Cardiac fibroblast (primary cell): Measurements from ENCODE around the gene AGPAT2.
A peak's percentile ranks its signal among the peaks of the same experiment; 100 is the strongest.
"Not testable (repeated sequence)": the region's sequence is repeated elsewhere in the genome, so short reads cannot be mapped to it uniquely, and the experiment has no call there.

Source experiments
- DNase-seq, 2 donors: peaks; one replicate each; pipeline versions ENCODE4 v3.0.0 to v3.0.0-alpha.2; 2010; ENCODE audit warnings: low read depth in 2 of 2
- H3K4me3 ChIP-seq, 2 donors: replicated peaks in 1 of 2; 1 replicate in 1 of 2; 2 replicates in 1 of 2; pipeline ENCODE4 v1.5.1; 2011; ENCODE audit warnings: low read depth in 2 of 2, low read length in 2 of 2, mild to moderate bottlenecking in 2 of 2, moderate library complexity in 1 of 2
- TF ChIP-seq, protein P1 (sequence below): IDR thresholded peaks from one replicate; pipeline ENCODE4 v1.5.1; 2011; ENCODE audit warnings: low read depth, mild to moderate bottlenecking, low read length, inconsistent platforms

The AGPAT2 gene

GRCh38 chr9:136644593-136645351 is 42.5 kb downstream of the AGPAT2 start:
- no peak overlapping the region for H3K4me3 ChIP-seq
- peak; percentile 44 to 59 for DNase-seq
- TF ChIP-seq, protein P1, sequence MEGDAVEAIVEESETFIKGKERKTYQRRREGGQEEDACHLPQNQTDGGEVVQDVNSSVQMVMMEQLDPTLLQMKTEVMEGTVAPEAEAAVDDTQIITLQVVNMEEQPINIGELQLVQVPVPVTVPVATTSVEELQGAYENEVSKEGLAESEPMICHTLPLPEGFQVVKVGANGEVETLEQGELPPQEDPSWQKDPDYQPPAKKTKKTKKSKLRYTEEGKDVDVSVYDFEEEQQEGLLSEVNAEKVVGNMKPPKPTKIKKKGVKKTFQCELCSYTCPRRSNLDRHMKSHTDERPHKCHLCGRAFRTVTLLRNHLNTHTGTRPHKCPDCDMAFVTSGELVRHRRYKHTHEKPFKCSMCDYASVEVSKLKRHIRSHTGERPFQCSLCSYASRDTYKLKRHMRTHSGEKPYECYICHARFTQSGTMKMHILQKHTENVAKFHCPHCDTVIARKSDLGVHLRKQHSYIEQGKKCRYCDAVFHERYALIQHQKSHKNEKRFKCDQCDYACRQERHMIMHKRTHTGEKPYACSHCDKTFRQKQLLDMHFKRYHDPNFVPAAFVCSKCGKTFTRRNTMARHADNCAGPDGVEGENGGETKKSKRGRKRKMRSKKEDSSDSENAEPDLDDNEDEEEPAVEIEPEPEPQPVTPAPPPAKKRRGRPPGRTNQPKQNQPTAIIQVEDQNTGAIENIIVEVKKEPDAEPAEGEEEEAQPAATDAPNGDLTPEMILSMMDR, result peak; percentile 68

GRCh38 chr9:136644343-136644592 is 43.0 kb downstream of the AGPAT2 start:
- TF ChIP-seq, protein P1, result no peak
- peak in 1 of 2 donors; percentile 85 for DNase-seq
- H3K4me3 ChIP-seq, result no peak overlapping the region

GRCh38 chr9:136643596-136644342 is 43.5 kb downstream of the AGPAT2 start:
- H3K4me3 ChIP-seq, result no peak overlapping the region
- TF ChIP-seq, protein P1, result no peak
- no peak for DNase-seq

GRCh38 chr9:136642439-136642921 is 44.8 kb downstream of the AGPAT2 start:
- TF ChIP-seq, protein P1, result no peak
- peak in 1 of 2 donors; percentile 42 for DNase-seq
- H3K4me3 ChIP-seq, result no peak overlapping the region

DNA sequence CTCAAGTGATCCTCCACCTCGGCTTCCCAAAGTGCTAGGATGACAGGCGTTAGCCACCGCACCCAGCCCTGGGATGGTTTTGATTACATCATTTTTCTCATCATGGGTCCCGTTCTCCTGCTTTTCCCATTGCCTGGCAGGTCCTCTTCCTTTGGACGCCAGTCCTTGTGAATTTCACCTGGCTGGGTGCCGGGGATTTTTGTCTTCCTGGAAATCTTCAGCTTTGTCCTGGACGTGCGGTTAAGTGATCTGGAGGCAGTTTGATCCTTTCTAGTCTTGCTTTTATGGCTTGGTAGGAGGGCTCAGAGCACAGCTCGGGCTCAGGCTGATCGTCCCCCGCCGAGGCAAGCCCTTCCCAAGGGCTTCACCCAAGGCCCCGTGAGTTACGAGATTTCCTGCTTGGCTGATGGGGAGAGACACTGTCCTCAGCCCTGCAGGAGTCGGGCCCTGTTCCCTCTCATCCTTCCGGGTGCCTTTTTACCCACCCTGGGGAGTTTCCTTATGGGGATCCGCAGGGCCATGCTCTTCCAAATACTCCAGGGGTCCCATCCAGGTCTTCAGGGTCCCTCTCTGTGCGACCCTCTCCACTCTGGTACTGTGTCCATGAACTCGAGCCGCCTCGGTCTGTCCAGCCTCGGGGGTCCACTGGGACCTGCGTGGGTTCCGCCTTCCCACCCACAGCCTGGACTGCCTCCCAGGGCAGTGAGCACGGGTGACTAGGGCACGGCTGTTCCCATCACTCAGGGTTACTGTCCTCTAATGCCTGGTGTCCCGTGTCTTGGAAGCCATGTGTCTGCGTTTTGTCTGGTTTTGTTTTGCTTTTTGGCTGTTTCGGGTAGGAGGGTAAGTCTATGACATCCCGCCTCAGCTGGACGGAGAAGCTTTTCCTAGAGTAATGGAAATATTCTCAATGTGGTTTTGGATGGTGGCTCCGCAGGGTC is 46.8 kb downstream of the AGPAT2 start:
- TF ChIP-seq, protein P1, result no peak
- DNase-seq, result no peak
- H3K4me3 ChIP-seq, result no peak overlapping the region

DNA sequence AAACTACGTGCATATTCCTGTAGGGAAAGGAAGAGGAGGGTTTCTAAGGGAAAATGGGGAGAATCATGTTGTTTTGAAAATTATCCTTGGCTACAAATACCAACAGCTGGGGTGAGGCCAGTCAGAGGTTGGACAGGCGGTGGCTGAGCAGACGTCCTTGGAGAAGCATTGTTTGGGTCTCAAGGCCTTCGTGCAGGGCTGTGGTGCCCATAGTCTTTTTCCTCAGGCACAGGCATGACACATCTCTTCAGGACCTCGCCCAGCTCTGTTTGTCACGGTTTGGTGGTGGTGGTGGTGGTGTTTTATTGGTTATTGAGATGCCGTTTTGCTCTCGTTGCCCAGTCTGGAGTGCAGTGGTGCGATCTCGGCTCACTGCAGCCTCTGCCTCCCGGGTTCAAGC is 52.4 kb downstream of the AGPAT2 start:
- TF ChIP-seq, protein P1, result no peak
- H3K4me3 ChIP-seq, result no peak overlapping the region
- DNase-seq, result no peak

GRCh38 chr9:136632491-136633106 is 54.7 kb downstream of the AGPAT2 start:
- not testable (repeated sequence) for H3K4me3 ChIP-seq, DNase-seq

- not testable (repeated sequence) for DNase-seq, H3K4me3 ChIP-seq
Measured at GRCh38 chr9:136632072-136632471, 55.2 kb downstream of the AGPAT2 start.
